T-helper 1 cell treated with Interleukin-12 subunit alpha and Interleukin-12 subunit beta and Interleukin-4 antibody, amounts not matched to agents 30 μg/mL and 1 μg/mL, for 36 hours (primary cell): ENCODE measurements around the gene CPNE7.

Experiments used
- H3K27ac Mint-ChIP-seq: one replicate; pipeline ENCODE4 v1.8.0; 2021; ENCODE audit warnings: mild to moderate bottlenecking, mixed read lengths
- H3K27me3 Mint-ChIP-seq: one replicate; pipeline ENCODE4 v1.8.0; 2021; ENCODE audit warnings: low read depth, mixed read lengths
- H3K36me3 Mint-ChIP-seq: one replicate; pipeline ENCODE4 v1.8.0; 2021; ENCODE audit warnings: low read depth, mixed read lengths
- H3K4me1 Mint-ChIP-seq: one replicate; pipeline ENCODE4 v1.8.0; 2021; ENCODE audit warnings: low read depth, mixed read lengths
- H3K4me3 Mint-ChIP-seq: one replicate; pipeline ENCODE4 v1.8.0; 2021; ENCODE audit warnings: mild to moderate bottlenecking, moderate library complexity, mixed read lengths
- H3K9me3 Mint-ChIP-seq: one replicate; pipeline ENCODE4 v1.8.0; 2021; ENCODE audit warnings: mixed read lengths

Gene CPNE7

DNA sequence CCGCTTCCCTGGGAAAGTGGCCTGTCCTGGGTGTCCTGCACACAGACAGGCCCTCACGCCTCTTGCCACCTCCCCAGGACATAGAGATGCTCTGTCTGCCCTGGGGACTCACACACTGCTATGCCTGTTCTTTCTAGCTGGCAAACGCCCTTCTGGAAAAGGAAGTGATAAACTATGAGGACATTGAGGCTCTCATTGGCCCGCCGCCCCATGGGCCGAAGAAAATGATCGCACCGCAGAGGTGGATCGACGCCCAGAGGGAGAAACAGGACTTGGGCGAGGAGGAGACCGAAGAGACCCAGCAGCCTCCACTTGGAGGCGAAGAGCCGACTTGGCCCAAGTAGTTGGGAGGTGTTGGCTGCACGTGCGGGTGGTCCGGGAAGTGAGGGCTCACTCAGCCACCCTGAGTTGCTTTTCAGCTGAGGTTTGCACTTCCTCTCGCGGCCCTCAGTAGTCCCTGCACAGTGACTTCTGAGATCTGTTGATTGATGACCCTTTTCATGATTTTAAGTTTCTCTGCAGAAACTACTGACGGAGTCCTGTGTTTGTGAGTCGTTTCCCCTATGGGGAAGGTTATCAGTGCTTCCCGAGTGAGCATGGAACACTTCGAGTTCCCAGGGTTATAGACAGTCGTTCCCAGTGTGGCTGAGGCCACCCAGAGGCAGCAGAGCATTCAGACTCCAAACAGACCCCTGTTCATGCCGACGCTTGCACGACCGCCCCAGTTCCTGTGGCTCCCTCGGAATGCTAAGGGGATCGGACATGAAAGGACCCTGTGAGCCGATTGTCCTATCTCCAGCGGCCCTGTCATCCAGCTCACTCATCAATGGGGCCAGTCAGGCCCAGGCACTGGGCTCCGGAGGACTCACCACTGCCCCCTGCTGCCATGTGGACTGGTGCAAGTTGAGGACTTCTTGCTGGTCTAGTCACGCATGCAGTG, 18.5 kb upstream of the CPNE7 start:
- Mint-ChIP-seq H3K4me3 (no peak overlapping the region), H3K27me3 (no peaks in the 10 kb centered on the region), H3K9me3 (no peaks in the 10 kb centered on the region), H3K27ac (no peak overlapping the region), H3K4me1 (peaks cover 16% of the 10 kb centered on the region), H3K36me3 (peaks cover 12% of the 10 kb centered on the region)

- H3K4me3 Mint-ChIP-seq = no peak overlapping the region
- peaks cover 18% of the 10 kb centered on the region for H3K36me3 Mint-ChIP-seq
- H3K27me3 Mint-ChIP-seq = no peaks in the 10 kb centered on the region
- H3K9me3 Mint-ChIP-seq = no peaks in the 10 kb centered on the region
- no peak overlapping the region for H3K27ac Mint-ChIP-seq
- H3K4me1 Mint-ChIP-seq = peaks cover 24% of the 10 kb centered on the region
Observed at GRCh38 chr16:89557690-89558490, 17.7 kb upstream of the CPNE7 start.

GRCh38 chr16:89560378-89561141, 15.0 kb upstream of the CPNE7 start, which contains the start of gene RPL13:
TSS of gene RPL13 (plus strand) at chr16:89560682. CDS start at chr16:89560960, 278 bp downstream.
- Mint-ChIP-seq H3K36me3 (peaks cover 38% of the 10 kb centered on the region), H3K4me1 (peaks cover 43% of the 10 kb centered on the region), H3K27ac (peak within 1 kb of the TSS; percentile 100), H3K9me3 (no peaks in the 10 kb centered on the region), H3K27me3 (no peaks in the 10 kb centered on the region), H3K4me3 (peak within 1 kb of the TSS; percentile 98)

GRCh38 chr16:89561142-89561883, 14.2 kb upstream of the CPNE7 start:
- Mint-ChIP-seq H3K27ac (peak overlapping the region; percentile 80), H3K36me3 (peaks cover 38% of the 10 kb centered on the region), H3K27me3 (no peaks in the 10 kb centered on the region), H3K4me1 (peaks cover 49% of the 10 kb centered on the region), H3K9me3 (no peaks in the 10 kb centered on the region), H3K4me3 (peak overlapping the region; percentile 98)

DNA sequence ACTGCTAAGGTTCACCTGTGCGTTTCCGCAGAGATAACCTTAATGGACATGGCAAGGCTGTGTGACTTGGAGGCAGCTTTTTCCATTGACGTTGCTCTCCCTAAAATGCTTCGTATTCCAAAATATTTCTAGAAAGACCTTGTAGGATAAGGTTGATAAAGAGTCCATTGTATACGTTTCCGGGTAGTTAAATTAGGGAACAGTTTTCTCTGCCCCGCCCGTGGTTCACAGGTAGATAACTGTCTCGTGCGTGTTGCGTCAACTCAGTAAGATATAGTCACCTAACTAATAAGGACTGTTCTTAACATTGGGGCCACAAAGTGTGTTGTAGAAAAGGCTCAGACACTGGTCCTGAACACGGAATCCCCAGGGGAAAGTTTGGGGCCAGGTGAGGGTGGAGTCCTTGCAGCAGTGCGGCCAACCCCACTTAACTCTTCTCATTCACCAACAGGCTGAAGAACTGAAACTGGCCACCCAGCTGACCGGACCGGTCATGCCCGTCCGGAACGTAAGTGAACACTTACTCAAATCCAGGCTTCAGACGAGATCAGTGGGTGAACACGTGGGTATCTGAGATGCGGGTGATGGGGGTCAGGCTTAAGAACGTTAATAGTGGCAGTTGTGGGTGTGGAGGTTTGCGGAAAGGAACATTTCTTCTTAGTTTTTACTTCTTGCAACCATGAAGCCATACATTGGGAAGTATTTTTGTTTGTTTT, 13.5 kb upstream of the CPNE7 start:
- Mint-ChIP-seq H3K9me3 (no peaks in the 10 kb centered on the region), H3K27ac (peak overlapping the region; percentile 80), H3K4me1 (peaks cover 47% of the 10 kb centered on the region), H3K27me3 (no peaks in the 10 kb centered on the region), H3K4me3 (peak overlapping the region; percentile 98), H3K36me3 (peaks cover 38% of the 10 kb centered on the region)

DNA sequence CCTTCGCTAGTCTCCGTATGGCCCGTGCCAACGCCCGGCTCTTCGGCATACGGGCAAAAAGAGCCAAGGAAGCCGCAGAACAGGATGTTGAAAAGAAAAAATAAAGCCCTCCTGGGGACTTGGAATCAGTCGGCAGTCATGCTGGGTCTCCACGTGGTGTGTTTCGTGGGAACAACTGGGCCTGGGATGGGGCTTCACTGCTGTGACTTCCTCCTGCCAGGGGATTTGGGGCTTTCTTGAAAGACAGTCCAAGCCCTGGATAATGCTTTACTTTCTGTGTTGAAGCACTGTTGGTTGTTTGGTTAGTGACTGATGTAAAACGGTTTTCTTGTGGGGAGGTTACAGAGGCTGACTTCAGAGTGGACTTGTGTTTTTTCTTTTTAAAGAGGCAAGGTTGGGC, 12.6 kb upstream of the CPNE7 start:
- Mint-ChIP-seq H3K36me3 (peaks cover 38% of the 10 kb centered on the region), H3K27ac (peak overlapping the region; percentile 15)

DNA sequence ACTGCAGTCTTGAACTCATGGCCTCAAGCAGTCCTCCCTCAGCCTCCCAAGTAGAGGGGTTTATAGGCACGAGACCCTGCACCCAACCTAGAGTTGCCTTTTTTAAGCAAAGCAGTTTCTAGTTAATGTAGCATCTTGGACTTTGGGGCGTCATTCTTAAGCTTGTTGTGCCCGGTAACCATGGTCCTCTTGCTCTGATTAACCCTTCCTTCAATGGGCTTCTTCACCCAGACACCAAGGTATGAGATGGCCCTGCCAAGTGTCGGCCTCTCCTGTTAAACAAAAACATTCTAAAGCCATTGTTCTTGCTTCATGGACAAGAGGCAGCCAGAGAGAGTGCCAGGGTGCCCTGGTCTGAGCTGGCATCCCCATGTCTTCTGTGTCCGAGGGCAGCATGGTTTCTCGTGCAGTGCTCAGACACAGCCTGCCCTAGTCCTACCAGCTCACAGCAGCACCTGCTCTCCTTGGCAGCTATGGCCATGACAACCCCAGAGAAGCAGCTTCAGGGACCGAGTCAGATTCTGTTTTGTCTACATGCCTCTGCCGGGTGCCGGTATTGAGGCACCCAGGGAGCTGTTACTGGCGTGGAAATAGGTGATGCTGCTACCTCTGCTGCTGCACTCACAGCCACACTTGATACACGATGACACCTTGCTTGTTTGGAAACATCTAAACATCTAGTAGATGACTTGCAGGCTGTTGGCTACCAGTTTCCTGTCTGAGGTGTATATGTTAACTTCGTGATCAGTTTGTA, 11.7 kb upstream of the CPNE7 start:
- H3K9me3 Mint-ChIP-seq = no peaks in the 10 kb centered on the region
- peaks cover 38% of the 10 kb centered on the region for H3K36me3 Mint-ChIP-seq
- no peak overlapping the region for H3K27ac Mint-ChIP-seq
- H3K4me1 Mint-ChIP-seq = peaks cover 44% of the 10 kb centered on the region
- H3K27me3 Mint-ChIP-seq = no peaks in the 10 kb centered on the region
- no peak overlapping the region for H3K4me3 Mint-ChIP-seq

More for the DNA sequence above, 12.6 kb upstream of the CPNE7 start:
- Mint-ChIP-seq H3K9me3 (no peaks in the 10 kb centered on the region), H3K4me3 (peak overlapping the region; percentile 98), H3K27me3 (no peaks in the 10 kb centered on the region), H3K4me1 (peaks cover 44% of the 10 kb centered on the region)

GRCh38 chr16:89564476-89565255, 10.9 kb upstream of the CPNE7 start:
- no peaks in the 10 kb centered on the region for H3K27me3 Mint-ChIP-seq
- peaks cover 38% of the 10 kb centered on the region for H3K36me3 Mint-ChIP-seq
- H3K4me1 Mint-ChIP-seq = peaks cover 41% of the 10 kb centered on the region
- H3K27ac Mint-ChIP-seq = peak overlapping the region; percentile 3
- peak overlapping the region; percentile 42 for H3K4me3 Mint-ChIP-seq
- no peaks in the 10 kb centered on the region for H3K9me3 Mint-ChIP-seq

DNA sequence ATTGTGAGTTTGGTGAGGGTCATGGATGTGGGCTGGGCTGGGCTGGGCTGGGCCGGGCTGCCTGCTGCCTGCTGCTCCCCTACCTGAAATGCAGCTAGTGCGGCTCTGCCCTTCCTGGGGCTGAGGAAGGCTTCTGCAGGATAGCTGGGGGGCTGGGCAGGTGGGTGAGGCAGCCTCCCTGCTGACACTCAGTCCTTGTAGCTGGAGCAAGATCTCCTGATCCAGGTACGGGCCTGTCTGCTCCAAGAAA, 10.4 kb upstream of the CPNE7 start:
- H3K4me3 Mint-ChIP-seq = no peak overlapping the region
- H3K4me1 Mint-ChIP-seq = peaks cover 37% of the 10 kb centered on the region
- peaks cover 37% of the 10 kb centered on the region for H3K36me3 Mint-ChIP-seq
- no peak overlapping the region for H3K27ac Mint-ChIP-seq
- H3K9me3 Mint-ChIP-seq = no peaks in the 10 kb centered on the region
- H3K27me3 Mint-ChIP-seq = no peaks in the 10 kb centered on the region

DNA sequence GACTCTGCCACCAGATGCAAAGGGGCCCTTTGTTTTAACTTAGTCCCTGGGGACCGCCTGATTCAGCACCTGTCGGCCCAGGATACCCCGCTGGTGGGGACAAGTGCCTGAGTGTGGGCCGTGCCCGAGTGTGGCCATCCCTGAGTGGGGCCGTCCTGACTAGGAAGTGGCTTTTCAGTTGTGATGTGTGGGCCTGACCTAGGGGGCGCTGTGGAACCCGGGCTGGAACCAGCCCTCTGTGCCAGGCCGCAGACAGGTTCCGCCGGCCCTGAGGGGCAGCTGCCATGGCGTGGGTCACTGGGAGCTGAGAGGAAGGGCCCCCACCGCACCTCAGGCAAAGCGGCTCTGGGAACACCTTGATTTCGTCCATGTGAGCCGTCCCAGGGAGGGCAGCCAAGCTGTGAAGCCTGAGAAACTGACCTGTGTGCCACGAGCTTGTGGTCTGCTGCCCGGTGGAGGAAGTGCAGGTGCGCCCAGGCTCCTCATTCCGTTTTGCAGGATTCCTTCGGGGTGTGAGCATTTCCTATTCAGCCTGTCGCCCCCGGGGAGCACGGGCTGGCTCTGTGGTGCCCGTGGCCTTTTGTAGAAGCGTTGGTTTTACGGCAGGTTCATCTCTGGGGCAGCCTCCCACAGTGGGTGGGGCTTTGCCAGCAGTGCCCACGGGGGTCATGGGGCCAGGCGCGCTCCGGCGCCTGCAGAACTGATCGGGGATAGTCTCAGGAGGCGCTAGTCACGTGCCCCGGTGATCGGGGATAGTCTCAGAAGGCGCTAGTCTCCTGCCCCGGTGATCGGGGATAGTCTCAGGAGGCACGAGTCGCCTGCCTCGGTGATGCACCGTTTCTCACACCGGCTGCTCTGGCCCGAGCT, 9.8 kb upstream of the CPNE7 start:
- no peaks in the 10 kb centered on the region for H3K9me3 Mint-ChIP-seq
- H3K36me3 Mint-ChIP-seq = peaks cover 37% of the 10 kb centered on the region

DNA sequence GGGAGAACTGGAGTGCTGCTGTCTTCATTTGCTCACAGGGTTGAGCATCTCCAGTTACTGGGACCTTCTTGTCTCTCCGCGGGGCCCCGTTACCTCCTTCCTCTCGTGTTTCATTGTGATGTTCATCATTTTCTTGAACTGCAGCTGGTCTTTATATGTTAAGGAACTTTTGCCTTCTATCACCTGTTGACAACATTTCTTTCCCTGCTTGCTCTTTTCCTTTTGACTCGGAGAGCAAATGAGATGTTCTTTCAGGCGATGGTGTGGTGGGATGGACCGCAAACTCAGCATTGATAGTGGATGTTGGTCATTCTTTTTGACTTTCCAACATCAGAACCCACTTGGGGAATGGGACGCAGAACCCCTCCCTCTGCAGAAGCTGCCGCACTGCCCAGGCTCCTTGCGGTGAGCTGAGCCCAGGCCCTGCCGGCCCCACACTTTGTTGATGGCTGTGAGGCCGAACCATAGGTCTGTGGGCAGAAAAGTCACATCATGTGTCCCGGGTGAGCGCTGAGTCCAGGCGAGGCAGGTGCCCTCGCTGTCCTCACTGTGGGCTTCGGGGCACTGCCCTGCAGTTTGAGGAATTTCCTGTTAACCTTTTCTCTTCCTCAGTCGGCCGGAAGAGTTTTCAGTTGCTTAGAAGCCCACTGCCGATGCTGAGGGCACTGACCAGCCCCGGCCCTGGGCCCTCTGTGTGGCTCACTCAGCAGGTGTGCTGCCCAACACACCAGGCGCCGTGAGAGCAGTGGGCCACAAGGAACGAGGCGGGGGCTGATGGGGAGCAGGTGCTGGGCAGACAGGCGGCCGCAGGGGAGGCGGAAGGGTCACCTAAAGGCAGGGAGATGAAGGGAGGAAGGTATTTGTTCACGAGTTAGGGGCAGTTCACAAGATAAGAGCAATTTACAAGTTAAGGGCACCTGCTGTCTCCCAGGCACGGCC, 7.6 kb upstream of the CPNE7 start:
- no peak overlapping the region for H3K4me3 Mint-ChIP-seq
- peaks cover 31% of the 10 kb centered on the region for H3K4me1 Mint-ChIP-seq
- no peak overlapping the region for H3K27ac Mint-ChIP-seq

More for the DNA sequence above, 9.8 kb upstream of the CPNE7 start:
- Mint-ChIP-seq H3K4me1 (peaks cover 37% of the 10 kb centered on the region), H3K4me3 (no peak overlapping the region), H3K27me3 (no peaks in the 10 kb centered on the region), H3K27ac (no peak overlapping the region)

More for the DNA sequence above, 7.6 kb upstream of the CPNE7 start:
- no peaks in the 10 kb centered on the region for H3K9me3 Mint-ChIP-seq
- peaks cover 20% of the 10 kb centered on the region for H3K36me3 Mint-ChIP-seq
- peaks cover 7% of the 10 kb centered on the region for H3K27me3 Mint-ChIP-seq
